Panc1 (cell line): ENCODE measurements around the gene DDX31. TPM values are rescaled to one million over a fixed set of nuclear protein-coding genes. Genes with fewer than 3 reads are reported as not detected.

Source experiments
- ATAC-seq: fragments of 200-7000 bp; cut with Tn5 transposase; 2 replicates; pipeline ENCODE4 v1.9.1; 2020; ENCODE audit warnings: mild to moderate bottlenecking, moderate library complexity
- BruUV-seq: library from RNA; stranded (reverse); fragments of 400-500 nt; replicated peaks from 2 replicates; lab custom pipeline; 2021; lab: Mats Ljungman, UMichigan
- CTCF ChIA-PET: fragments of 300-600 bp; sonication (Branson Sonifier 250); formaldehyde crosslinking; loops from one replicate; lab custom pipeline; 2022; ENCODE audit warnings: antibody characterized with exemption; lab: Charles Lee
- POLR2A ChIA-PET: fragments of 300-600 bp; sonication (Branson Sonifier 250); formaldehyde crosslinking; loops from one replicate; lab custom pipeline; 2022; ENCODE audit warnings: antibody characterized with exemption; lab: Charles Lee
- DNase-seq: peaks from one replicate; pipeline ENCODE4 v3.0.0-alpha.2; 2010; ENCODE audit warnings: low read depth, low spot score
- H3K27ac ChIP-seq: 2 replicates; pipeline ENCODE4 v1.5.1; 2011; ENCODE audit warnings: mild to moderate bottlenecking, low read length, inconsistent platforms
- H3K27me3 ChIP-seq: fragments of 200-500 bp; sonication (Bioruptor generic); 2 replicates; pipeline ENCODE4 v1.6.0; 2014; ENCODE audit warnings: low read length, inconsistent platforms; ENCODE audit not compliant: control insufficient read depth, insufficient read depth
- H3K36me3 ChIP-seq: fragments of 200-500 bp; sonication (Bioruptor generic); 2 replicates; pipeline ENCODE4 v1.5.1; 2014; ENCODE audit warnings: inconsistent platforms, mild to moderate bottlenecking, low read length, moderate library complexity; ENCODE audit not compliant: control insufficient read depth, insufficient read depth
- H3K4me1 ChIP-seq: 2 replicates; pipeline ENCODE4 v1.5.1; 2011; ENCODE audit warnings: inconsistent platforms, mild to moderate bottlenecking, low read length, moderate library complexity; ENCODE audit not compliant: control insufficient read depth, insufficient read depth
- H3K4me3 ChIP-seq, 2 experiments: 2 replicates each; pipeline ENCODE4 v1.5.1; 2011 to 2012; ENCODE audit warnings: low read depth in 2 of 2, low read length in 2 of 2, mild to moderate bottlenecking in 2 of 2, inconsistent platforms in 1 of 2, moderate library complexity in 1 of 2
- H3K9me3 ChIP-seq: fragments of 200-500 bp; sonication (Bioruptor generic); 2 replicates; pipeline ENCODE4 v1.5.1; 2014; ENCODE audit warnings: low read depth, mild to moderate bottlenecking, inconsistent platforms, low read length, moderate library complexity; ENCODE audit not compliant: control insufficient read depth, insufficient read depth
- POLR2AphosphoS5 ChIP-seq: IDR thresholded peaks from 2 replicates; pipeline ENCODE4 v1.6.1; 2012; ENCODE audit warnings: mild to moderate bottlenecking, low read depth, low read length, moderate library complexity
- SIN3A ChIP-seq: IDR thresholded peaks from 2 replicates; pipeline ENCODE4 v1.6.1; 2012; ENCODE audit warnings: low read depth, mild to moderate bottlenecking, low read length, moderate library complexity, borderline replicate concordance; ENCODE audit not compliant: insufficient read depth
- TCF7L2 ChIP-seq: IDR thresholded peaks from 2 replicates; pipeline ENCODE4 v1.6.1; 2011; ENCODE audit warnings: mild to moderate bottlenecking, low read depth, low read length, inconsistent platforms
- in situ Hi-C: cut with HindIII; loops from 2 replicates; pipeline ENCODE4 v1.10.0; 2016; ENCODE audit warnings: low sequenced_read_pairs, low pct_unique_long_range_greater_than_20kb
- intact Hi-C: fragments of 100-400 bp; cut with micrococcal nuclease; formaldehyde crosslinking; loops from one replicate; pipeline ENCODE4 v1.10.0; 2022; ENCODE audit not compliant: unreplicated experiment
- total RNA-seq: library from RNA; stranded (reverse); gene quantifications from one replicate; pipeline ENCODE4 v1.2.1, GENCODE V29; 2021; ENCODE audit not compliant: unreplicated experiment
- TF ChIP-seq, protein P1 (sequence below), 2 experiments: IDR thresholded peaks; 2 replicates each; pipeline ENCODE4 v1.6.1; 2011 to 2012; ENCODE audit warnings: low read depth in 2 of 2, control low read depth in 1 of 2, low read length in 1 of 2, mild to moderate bottlenecking in 1 of 2, moderate library complexity in 1 of 2; ENCODE audit not compliant: insufficient read depth in 1 of 2
- TF ChIP-seq, protein P2 (sequence below): fragments of 450-650 bp; IDR thresholded peaks from 2 replicates; pipeline ENCODE4 v1.5.1; 2017; ENCODE audit warnings: mild to moderate bottlenecking

DDX31 gene
- total RNA-seq, 1 experiment from 2014 or later: 17.5 TPM

DNA sequence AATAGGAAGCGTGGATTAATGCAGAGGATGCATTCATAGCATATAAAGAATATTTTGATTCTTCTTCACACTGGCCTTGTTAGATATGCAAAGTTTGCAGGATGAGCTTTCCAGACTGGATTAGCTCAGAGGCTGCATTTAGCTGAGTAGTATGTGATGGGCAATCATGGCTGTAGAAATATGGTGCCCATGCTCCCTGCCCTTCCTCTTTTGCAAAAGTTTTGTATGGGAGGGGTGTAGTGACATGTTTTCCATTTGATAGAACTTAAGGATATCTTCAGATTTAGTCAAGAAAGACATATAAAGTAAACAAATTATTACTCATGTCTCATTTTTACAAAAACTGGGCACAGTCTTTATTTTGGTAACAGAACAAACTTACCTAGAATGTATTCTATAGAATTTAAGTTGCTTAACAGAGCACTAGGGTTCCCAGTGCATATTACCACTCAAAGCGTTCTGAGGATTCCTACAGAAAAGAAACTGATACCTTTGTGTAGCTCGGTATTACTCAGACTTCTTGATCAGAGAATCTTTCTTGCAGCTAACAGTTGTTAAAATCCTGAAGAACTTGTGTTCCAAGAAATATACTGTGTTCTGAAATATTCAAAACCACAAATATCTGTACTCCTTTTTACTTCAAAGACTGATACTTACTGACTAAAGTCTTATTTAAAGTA is 10.3 kb upstream of the DDX31 start:
- Histone ChIP-seq H3K4me1 (peaks cover 4% of the 10 kb centered on the region), H3K9me3 (no peaks in the 10 kb centered on the region), H3K36me3 (peaks cover 16% of the 10 kb centered on the region), H3K4me3 (no peak overlapping the region), H3K27me3 (no peaks in the 10 kb centered on the region), H3K27ac (no peak overlapping the region)
- TF ChIP-seq POLR2AphosphoS5: no peak
- TF ChIP-seq SIN3A: no peak
- no peak for TF ChIP-seq TCF7L2
- TF ChIP-seq, protein P1, sequence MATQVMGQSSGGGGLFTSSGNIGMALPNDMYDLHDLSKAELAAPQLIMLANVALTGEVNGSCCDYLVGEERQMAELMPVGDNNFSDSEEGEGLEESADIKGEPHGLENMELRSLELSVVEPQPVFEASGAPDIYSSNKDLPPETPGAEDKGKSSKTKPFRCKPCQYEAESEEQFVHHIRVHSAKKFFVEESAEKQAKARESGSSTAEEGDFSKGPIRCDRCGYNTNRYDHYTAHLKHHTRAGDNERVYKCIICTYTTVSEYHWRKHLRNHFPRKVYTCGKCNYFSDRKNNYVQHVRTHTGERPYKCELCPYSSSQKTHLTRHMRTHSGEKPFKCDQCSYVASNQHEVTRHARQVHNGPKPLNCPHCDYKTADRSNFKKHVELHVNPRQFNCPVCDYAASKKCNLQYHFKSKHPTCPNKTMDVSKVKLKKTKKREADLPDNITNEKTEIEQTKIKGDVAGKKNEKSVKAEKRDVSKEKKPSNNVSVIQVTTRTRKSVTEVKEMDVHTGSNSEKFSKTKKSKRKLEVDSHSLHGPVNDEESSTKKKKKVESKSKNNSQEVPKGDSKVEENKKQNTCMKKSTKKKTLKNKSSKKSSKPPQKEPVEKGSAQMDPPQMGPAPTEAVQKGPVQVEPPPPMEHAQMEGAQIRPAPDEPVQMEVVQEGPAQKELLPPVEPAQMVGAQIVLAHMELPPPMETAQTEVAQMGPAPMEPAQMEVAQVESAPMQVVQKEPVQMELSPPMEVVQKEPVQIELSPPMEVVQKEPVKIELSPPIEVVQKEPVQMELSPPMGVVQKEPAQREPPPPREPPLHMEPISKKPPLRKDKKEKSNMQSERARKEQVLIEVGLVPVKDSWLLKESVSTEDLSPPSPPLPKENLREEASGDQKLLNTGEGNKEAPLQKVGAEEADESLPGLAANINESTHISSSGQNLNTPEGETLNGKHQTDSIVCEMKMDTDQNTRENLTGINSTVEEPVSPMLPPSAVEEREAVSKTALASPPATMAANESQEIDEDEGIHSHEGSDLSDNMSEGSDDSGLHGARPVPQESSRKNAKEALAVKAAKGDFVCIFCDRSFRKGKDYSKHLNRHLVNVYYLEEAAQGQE (IDR thresholded peaks at IDR 0.05; ENCODE audit: insufficient read depth in 1 of 2, low read depth in 2 of 2, low read length in 1 of 2): no peak
- TF ChIP-seq, protein P2, sequence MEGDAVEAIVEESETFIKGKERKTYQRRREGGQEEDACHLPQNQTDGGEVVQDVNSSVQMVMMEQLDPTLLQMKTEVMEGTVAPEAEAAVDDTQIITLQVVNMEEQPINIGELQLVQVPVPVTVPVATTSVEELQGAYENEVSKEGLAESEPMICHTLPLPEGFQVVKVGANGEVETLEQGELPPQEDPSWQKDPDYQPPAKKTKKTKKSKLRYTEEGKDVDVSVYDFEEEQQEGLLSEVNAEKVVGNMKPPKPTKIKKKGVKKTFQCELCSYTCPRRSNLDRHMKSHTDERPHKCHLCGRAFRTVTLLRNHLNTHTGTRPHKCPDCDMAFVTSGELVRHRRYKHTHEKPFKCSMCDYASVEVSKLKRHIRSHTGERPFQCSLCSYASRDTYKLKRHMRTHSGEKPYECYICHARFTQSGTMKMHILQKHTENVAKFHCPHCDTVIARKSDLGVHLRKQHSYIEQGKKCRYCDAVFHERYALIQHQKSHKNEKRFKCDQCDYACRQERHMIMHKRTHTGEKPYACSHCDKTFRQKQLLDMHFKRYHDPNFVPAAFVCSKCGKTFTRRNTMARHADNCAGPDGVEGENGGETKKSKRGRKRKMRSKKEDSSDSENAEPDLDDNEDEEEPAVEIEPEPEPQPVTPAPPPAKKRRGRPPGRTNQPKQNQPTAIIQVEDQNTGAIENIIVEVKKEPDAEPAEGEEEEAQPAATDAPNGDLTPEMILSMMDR: no peak
- ATAC-seq (no peak), DNase-seq (no peak)
- no TSS peak for BruUV-seq
- ChIA-PET CTCF (no interaction called here), POLR2A (no interaction called here)
- intact Hi-C loops (loop anchor here (10.0 kb wide), 1 partner anchor 125 kb away; no protein-coding TSS in a partner anchor), in situ Hi-C loops (no loop called here)

DNA sequence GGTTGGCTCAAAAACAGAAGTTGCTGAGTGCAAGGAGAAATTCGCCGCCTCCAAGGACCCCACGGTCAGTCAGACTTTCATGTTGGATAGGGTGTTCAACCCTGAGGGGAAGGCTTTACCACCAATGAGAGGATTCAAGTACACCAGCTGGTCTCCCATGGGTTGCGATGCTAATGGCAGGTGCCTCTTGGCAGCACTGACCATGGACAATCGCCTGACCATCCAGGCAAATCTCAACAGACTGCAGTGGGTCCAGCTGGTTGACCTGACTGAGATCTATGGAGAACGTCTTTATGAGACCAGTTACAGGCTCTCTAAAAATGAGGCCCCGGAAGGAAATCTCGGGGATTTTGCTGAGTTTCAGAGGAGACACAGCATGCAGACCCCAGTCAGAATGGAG is 8.2 kb upstream of the DDX31 start:
- Histone ChIP-seq H3K27me3 (no peaks in the 10 kb centered on the region), H3K4me3 (no peak overlapping the region), H3K9me3 (no peaks in the 10 kb centered on the region), H3K4me1 (peaks cover 5% of the 10 kb centered on the region), H3K36me3 (peaks cover 13% of the 10 kb centered on the region), H3K27ac (no peak overlapping the region)
- ChIA-PET CTCF (no interaction called here), POLR2A (no interaction called here)
- intact Hi-C loops: loop anchor here (10.0 kb wide), 1 partner anchor 127 kb away; no protein-coding TSS in a partner anchor
- TF ChIP-seq, protein P1 (IDR thresholded peaks at IDR 0.05; ENCODE audit: insufficient read depth in 1 of 2, low read depth in 2 of 2, low read length in 1 of 2): no peak
- TF ChIP-seq, protein P2: no peak
- TF ChIP-seq SIN3A: no peak
- no peak for TF ChIP-seq POLR2AphosphoS5
- TF ChIP-seq TCF7L2: no peak
- no TSS peak for BruUV-seq
- no peak for ATAC-seq
- in situ Hi-C loops: no loop called here
- no peak for DNase-seq
